CD4-positive, alpha-beta T cell treated with Interferon gamma for 1 hour (primary cell): ENCODE measurements around the gene SRRM3.
"Not testable (repeated sequence)": the region's sequence is repeated elsewhere in the genome, so short reads cannot be mapped to it uniquely, and the experiment has no call there.

Source experiments
- DNase-seq: peaks from one replicate; pipeline ENCODE4 v3.0.0-alpha.2; 2020

The SRRM3 gene

GRCh38 chr7:76267107-76267893 is 65.6 kb downstream of the SRRM3 start:
- DNase-seq, result no peak

DNA sequence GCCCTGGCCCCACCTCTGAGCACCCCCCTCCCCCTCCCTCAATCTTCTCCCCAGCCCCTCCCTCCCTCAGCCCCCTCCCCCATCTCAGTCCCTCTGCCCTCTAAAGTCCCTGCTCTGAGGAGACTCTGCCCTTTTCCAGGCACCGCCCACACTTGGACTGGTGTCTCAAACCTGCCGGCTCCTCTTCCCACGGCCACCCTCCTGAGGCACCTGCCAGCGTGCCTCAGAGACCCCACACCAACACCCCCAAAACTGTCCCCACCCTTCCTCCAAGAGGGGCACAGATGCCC is 66.1 kb downstream of the SRRM3 start:
- DNase-seq, result no peak

GRCh38 chr7:76268376-76268775 is 66.7 kb downstream of the SRRM3 start:
- DNase-seq, result no peak

- DNase-seq, result no peak
These were observed 68.2 kb downstream of the SRRM3 start for GRCh38 chr7:76269895-76270294.

- DNase-seq, result not testable (repeated sequence)
These were observed 69.7 kb downstream of the SRRM3 start for GRCh38 chr7:76271384-76271783.

DNA sequence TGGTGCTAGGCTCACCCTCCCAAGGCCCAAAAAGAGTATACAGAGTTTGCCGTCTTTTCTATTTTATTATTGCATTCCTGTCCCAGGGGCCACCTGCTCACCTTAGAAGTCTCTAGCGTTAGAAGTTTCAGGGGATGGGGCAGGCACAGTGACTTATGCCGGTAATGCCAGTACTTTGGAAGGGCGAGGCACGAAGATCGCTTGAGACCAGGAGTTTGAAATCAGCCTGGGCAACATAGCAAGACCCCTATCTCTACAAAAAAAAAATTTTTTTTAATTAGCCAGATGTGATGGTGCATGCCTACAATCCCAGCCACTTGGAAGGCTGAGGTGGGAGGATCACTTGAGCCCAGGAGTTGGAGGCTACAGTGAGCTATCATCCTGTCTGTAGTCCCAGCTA is 70.4 kb downstream of the SRRM3 start:
- no peak for DNase-seq

- no peak for DNase-seq
These were observed 71.3 kb downstream of the SRRM3 start for GRCh38 chr7:76272851-76273497.

GRCh38 chr7:76273503-76273902 is 71.8 kb downstream of the SRRM3 start:
- DNase-seq, result no peak

GRCh38 chr7:76278540-76278939 is 76.8 kb downstream of the SRRM3 start:
- DNase-seq, result no peak

- no peak for DNase-seq
These were observed 78.7 kb downstream of the SRRM3 start for GRCh38 chr7:76280408-76280807.

DNA sequence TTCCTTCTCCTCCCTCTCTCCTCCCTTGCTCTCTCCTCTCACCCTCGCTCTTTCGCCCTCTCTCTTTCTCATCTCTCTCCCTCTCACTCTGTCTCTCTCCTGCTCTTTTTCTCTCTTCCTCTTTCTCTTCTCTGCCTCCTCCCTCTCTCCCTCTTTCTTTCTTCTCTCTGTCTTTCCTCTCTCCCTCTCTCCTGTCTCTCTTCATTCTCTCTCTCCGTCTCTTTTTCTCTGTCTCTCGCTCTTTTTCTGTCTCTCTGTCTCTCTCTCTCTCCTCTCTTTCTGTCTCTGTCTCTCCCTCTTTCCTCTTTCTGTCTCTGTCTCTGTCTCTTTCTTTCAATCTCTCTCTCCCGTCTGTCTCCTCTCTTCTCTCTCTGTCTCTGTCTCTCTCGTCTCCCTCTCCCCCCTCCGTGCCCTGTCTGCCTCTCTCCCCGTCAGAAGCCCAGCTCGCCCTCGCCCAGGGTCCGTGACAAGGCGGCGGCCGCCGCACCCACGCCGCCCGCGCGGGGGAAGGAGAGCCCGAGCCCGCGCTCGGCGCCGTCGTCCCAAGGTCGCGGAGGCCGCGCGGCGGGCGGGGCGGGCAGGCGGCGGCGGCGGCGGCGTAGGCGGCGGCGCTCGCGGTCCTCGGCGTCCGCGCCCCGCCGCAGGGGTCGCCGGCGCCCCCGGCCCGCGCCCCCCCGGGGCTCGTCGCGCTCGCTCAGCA is 79.5 kb downstream of the SRRM3 start:
- no peak for DNase-seq

GRCh38 chr7:76281706-76282343 is 80.1 kb downstream of the SRRM3 start:
- no peak for DNase-seq

DNA sequence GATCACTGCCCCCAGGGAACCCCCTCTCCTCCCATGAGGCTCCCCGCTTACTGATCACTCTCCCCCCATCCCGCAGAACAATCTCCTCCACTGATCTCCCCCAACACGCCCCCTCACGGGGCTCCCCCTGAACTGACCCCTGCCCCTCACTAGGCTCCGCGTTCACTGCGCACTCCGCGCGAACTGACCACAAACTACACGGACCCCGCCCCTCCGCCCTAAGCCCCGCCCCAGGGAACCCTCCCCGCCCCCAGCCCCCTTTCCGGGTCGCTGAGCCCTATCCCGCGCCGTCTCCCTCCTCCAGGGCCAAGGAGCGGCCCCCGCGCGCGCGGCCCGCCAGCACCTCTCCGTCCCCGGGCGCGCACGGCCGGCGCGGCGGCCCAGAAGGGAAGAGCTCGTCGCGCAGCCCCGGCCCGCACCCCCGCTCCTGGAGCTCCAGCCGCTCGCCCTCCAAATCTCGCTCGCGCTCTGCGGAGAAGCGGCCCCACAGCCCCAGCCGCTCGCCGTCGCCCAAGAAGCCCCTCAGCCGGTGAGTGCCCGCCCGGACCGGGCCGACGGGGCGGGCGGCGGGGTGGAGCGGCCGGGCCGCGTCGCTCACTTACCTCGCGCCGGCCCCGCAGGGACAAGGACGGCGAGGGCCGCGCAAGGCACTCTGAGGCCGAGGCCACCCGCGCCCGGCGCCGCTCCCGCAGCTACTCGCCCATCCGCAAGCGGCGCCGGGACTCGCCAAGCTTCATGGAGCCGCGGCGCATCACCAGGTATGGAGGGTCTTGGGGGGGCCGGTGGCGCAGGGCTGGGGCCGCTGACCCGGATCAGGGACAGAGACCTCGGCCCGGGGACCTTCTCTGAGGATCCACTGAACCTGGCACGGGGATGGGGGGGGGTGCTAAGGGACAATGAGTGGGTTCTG is 80.9 kb downstream of the SRRM3 start:
- DNase-seq, result no peak

- DNase-seq, result no peak
These were observed 81.8 kb downstream of the SRRM3 start for GRCh38 chr7:76283254-76284159.

DNA sequence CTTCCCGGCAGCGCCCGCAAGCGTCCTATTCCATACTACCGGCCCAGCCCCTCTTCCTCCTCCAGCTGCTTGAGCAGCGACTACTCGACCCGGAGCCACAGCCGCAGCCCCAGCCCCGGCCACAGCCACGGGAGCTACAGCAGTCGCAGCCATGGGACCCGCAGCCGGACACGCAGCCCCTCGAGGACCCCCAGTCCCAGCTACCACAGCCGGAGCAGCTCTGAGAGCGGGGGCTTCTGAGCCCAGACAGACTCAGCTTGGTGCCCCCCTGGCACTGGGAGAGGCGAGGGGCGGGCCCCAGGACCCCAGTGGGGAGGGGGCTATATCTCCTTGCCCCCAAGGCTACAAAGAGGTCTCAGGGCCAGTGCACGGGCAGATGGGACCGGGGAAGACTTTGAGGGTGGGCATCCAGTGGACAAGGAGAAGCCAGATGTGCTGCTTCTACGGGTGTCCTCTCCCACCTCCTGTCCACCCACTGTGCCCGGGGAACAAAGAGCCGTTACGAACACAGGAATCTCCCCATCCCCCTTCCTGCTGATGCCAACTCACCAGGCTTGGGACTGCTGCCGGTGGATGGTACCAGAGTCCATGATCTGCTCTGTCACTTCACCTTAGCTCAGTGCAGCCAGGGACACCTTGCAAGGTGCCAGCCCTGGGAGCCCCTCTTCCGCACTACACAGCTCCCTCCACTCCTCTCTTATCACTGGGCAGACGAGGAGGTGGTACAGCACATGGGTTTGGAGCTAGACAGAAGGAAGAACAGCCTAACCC is 84.1 kb downstream of the SRRM3 start:
- DNase-seq, result no peak

DNA sequence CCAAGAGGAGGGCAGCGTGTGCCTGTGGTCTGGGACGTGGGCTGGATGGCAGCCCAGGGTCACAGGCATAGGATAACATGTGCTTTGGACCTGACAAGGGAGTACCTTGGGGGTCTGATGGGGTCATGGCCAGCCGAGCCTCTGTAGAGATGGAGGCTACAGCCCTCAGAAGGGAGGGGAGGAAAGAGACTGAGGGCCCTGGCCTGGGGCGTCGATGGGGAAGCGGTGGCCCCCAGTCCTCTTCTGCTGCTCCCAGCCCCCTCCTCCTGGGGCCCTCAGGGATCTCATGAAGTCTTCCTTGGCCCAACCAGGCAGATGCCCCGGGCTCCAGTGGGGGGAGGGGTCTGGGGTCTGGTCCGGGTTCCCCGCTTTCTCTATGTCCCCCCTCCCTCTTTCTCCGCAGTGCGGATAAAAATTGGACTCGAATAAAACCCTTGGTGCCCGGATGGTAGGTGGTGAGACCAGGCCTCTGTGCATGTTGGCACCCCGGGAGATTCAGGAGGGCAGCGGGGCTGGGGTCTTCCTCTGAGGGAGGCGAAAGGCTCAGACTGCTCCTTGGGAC is 85.2 kb downstream of the SRRM3 start:
- no peak for DNase-seq

GRCh38 chr7:76290847-76291350 is 89.2 kb downstream of the SRRM3 start:
- DNase-seq, result not testable (repeated sequence)

DNA sequence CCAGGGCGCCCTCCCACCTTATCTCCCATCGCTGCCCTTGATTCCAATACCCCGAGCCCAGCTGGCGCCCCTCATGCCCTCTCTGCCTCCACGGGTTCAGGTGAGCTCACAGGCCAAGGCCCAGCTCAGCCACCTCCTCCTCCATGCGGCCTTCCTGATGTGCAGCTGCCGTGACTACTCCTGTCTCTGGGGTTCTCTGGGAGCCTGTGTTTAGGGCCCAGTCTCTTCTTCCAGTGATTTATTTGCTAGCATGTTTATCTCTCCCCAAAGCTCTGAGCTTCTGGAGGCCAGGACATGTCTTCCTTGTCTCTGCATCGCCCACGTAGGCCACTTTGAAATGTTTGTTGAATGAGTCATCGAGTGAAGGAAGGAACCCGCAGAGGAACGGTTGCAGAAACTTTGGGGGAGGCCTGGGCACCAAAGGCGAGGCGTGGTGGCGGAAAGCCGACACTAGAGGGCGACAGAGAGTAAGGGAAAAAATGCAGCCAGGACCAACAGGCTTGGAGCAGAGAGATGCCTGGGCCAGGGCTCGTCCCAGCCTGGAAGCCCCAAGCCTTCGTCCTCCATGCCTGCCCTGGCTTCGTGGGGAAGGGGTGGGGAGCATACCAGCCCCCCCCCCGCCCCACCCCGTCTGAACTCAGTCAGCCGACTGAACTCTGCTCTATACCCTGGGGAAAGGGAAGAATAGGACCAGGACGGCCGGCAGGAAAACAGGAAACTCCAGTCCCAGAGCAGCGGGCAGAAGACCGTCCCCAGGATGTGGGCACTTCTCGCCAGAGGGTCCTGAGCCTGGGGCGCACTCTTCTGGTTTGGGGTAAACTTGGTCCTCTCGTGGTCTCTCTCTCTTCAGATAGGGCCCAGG is 89.9 kb downstream of the SRRM3 start:
- DNase-seq, result peak; percentile 80

DNA sequence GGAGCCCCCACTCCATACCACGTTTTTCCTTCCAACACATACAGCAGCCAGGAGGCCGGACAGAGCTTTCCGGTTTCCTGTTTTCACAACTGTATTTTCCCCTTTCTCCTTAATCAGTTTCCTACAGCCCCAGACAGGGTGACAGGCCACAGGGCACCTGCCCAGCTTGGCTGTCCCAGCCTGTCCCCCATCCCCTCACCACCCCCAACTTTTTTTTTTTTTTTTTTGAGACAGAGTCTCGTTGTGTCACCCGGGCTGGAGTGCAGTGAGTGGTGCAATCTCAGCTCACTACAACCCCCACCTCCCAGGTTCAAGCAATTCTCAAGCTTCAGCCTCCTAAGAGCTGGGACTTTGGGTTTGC is 90.5 kb downstream of the SRRM3 start:
- no peak for DNase-seq
